ENCODE data around the gene CITED1.

Gene CITED1

GRCh38 chrX:72270316-72270866 lies 35.3 kb downstream of the CITED1 start:
- DNase-seq (ENCODE audit: low spot score in 2 of 2): no peak
- Histone ChIP-seq H3K9me3 (no peaks in the 10 kb centered on the region), H3K4me3 (no peak overlapping the region), H3K36me3 (replicated peaks) (peaks cover 92% of the 10 kb centered on the region), H3K27me3 (ENCODE audit: low read depth) (no peaks in the 10 kb centered on the region), H3K4me1 (peaks cover 13% of the 10 kb centered on the region)
- in situ Hi-C loops (cut with MboI; ENCODE audit: low sequenced_read_pairs): no loop called here

GRCh38 chrX:72269671-72270251 lies 36.0 kb downstream of the CITED1 start:
- no peak overlapping the region for H3K4me3 ChIP-seq
- H3K27me3 ChIP-seq (ENCODE audit: low read depth): no peaks in the 10 kb centered on the region
- H3K9me3 ChIP-seq: no peaks in the 10 kb centered on the region
- H3K4me1 ChIP-seq: peaks cover 8% of the 10 kb centered on the region
- DNase-seq (ENCODE audit: low spot score in 2 of 2): no peak
- H3K36me3 ChIP-seq (replicated peaks): peaks cover 86% of the 10 kb centered on the region
- in situ Hi-C loops (cut with MboI; ENCODE audit: low sequenced_read_pairs): no loop called here

- DNase-seq (ENCODE audit: low spot score in 2 of 2): no peak
- in situ Hi-C loops (cut with MboI; ENCODE audit: low sequenced_read_pairs): no loop called here
- Histone ChIP-seq H3K36me3 (replicated peaks) (peaks cover 77% of the 10 kb centered on the region), H3K9me3 (no peaks in the 10 kb centered on the region), H3K27me3 (ENCODE audit: low read depth) (no peaks in the 10 kb centered on the region), H3K4me1 (no peaks in the 10 kb centered on the region), H3K4me3 (no peak overlapping the region)
Observed at GRCh38 chrX:72268597-72269365, 36.9 kb downstream of the CITED1 start.

DNA sequence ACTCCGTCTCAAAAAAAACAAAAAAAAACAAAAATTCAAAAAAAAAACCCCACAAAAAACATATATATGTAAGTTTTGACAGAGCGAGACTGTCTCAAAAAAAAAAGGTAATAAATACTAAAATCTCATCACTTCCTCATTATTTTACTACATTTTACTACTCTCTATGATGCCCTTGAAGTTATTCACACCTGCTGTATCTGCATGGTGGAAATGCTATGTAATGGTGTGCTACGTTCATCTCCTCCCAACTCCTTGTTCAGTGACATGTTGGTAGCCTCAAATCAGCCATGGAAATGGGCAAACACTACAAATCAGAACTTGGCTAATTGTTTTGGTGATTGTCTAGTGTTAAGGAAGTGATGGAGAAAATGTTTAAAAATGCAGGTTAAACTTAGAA lies 40.5 kb downstream of the CITED1 start:
- in situ Hi-C loops (cut with MboI; ENCODE audit: low sequenced_read_pairs): no loop called here

DNA sequence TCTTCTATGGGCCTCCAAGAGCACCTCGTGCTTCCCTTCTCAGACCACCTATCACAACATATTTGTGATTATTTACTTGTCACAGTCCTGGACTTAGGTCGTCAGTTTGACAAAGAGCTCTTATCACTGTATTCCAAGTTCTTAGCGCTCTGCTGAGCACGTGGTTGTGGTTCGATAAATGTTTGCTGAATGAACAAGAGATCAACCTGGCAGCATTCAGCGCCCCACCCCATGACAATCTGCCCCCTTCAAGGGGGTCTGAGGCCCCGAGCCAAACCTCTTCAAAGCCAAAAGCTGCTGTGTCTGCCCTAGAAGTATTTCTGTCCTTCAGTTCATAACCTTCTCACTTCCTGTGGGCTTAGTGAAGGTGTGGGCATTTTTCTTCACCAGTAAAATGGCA lies 43.6 kb downstream of the CITED1 start:
- Histone ChIP-seq H3K36me3 (replicated peaks) (peaks cover 10% of the 10 kb centered on the region), H3K9me3 (no peaks in the 10 kb centered on the region), H3K4me3 (no peak overlapping the region), H3K4me1 (no peaks in the 10 kb centered on the region), H3K27me3 (ENCODE audit: low read depth) (no peaks in the 10 kb centered on the region)
- DNase-seq (ENCODE audit: low spot score in 2 of 2): no peak
- in situ Hi-C loops (cut with MboI; ENCODE audit: low sequenced_read_pairs): no loop called here

More for the DNA sequence above, 40.5 kb downstream of the CITED1 start:
- Histone ChIP-seq H3K4me1 (no peaks in the 10 kb centered on the region), H3K27me3 (ENCODE audit: low read depth) (no peaks in the 10 kb centered on the region), H3K4me3 (no peak overlapping the region), H3K9me3 (no peaks in the 10 kb centered on the region), H3K36me3 (replicated peaks) (peaks cover 41% of the 10 kb centered on the region)
- DNase-seq (ENCODE audit: low spot score in 2 of 2): no peak

DNA sequence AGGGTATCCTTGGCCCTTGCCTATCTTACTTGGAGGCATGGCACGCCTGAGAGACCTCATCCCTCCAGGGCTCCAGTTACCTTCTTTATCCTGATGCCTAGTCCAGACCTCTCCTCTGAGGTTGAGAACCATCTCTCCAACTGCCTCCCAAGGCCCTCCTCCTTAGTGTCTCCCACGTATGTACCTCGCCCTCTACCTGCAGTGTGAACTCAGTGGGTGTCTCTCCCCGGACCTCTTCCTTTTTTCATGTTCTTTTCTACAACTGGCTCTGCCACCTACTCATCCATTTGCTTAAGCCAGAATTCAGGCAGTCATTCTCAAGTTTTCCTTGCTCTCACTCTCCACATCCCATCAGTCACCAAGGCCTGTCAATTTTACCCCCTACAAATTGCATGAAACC lies 45.3 kb downstream of the CITED1 start:
- Histone ChIP-seq H3K4me3 (no peak overlapping the region), H3K36me3 (replicated peaks) (peaks cover 2% of the 10 kb centered on the region; the same call in 1 of the 2 replicates), H3K9me3 (no peaks in the 10 kb centered on the region), H3K4me1 (no peaks in the 10 kb centered on the region), H3K27me3 (ENCODE audit: low read depth) (no peaks in the 10 kb centered on the region)
- in situ Hi-C loops (cut with MboI; ENCODE audit: low sequenced_read_pairs): no loop called here
- DNase-seq (ENCODE audit: low spot score in 2 of 2): no peak

DNA sequence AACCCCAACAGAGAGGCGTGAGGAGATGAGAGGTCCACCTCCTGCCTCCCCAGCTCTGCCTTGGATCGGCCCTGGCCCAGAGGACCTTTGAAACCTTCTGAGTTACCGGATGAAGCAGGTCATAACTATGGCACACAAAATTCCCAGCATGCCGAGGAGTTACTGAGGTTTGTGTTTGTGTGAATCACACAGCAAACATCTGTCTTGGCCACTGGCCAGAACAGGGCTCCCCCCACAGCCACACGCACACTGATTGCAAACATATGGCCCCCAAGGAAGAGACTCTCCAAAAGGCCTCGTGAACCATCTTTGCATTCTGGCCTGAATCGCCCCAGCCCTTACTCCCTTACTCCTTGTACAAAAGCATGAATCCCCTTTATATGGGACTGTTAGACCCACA lies 47.5 kb downstream of the CITED1 start:
- no peak overlapping the region for H3K4me3 ChIP-seq
- H3K27me3 ChIP-seq (ENCODE audit: low read depth): no peaks in the 10 kb centered on the region
- no peak for DNase-seq (ENCODE audit: low spot score in 2 of 2)
- no peaks in the 10 kb centered on the region for H3K9me3 ChIP-seq
- H3K4me1 ChIP-seq: peaks cover 2% of the 10 kb centered on the region; the same call in 1 of the 2 replicates
- no peaks in the 10 kb centered on the region; the same call in 1 of the 2 replicates for H3K36me3 ChIP-seq (replicated peaks)
- in situ Hi-C loops (cut with MboI; ENCODE audit: low sequenced_read_pairs): no loop called here

- in situ Hi-C loops (cut with MboI; ENCODE audit: low sequenced_read_pairs): no loop called here
- DNase-seq (ENCODE audit: low spot score in 2 of 2): no peak
- Histone ChIP-seq H3K36me3 (replicated peaks) (no peaks in the 10 kb centered on the region), H3K9me3 (no peaks in the 10 kb centered on the region), H3K27me3 (ENCODE audit: low read depth) (no peaks in the 10 kb centered on the region), H3K4me3 (no peak overlapping the region), H3K4me1 (peaks cover 2% of the 10 kb centered on the region; the same call in 1 of the 2 replicates)
Observed at GRCh38 chrX:72255864-72256263, 49.9 kb downstream of the CITED1 start.

DNA sequence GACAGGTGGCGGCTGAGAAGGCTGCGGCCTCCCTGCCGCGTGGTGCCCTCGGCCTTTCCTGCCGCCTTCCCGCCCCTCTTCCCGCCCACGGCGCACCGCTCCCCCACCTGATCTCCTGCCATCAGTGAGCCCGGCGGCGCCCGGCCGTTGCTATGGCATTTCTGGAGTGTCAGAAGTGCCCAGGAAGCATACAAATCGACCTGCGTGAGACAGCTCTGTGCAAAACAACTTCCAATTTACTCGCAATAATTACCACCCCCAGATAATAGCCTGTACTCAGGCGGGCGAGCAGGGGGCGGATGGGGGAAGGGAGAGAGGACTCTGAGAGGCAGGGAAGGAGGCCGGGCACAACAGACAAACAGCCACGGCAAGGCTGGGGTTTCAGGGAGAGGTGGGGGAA lies 50.3 kb downstream of the CITED1 start:
- Histone ChIP-seq H3K27me3 (ENCODE audit: low read depth) (no peaks in the 10 kb centered on the region), H3K4me3 (no peak overlapping the region), H3K4me1 (peaks cover 2% of the 10 kb centered on the region; the same call in 1 of the 2 replicates), H3K9me3 (no peaks in the 10 kb centered on the region), H3K36me3 (replicated peaks) (no peaks in the 10 kb centered on the region)
- no peak for DNase-seq (ENCODE audit: low spot score in 2 of 2)
- in situ Hi-C loops (cut with MboI; ENCODE audit: low sequenced_read_pairs): no loop called here

GRCh38 chrX:72254816-72255215 lies 50.9 kb downstream of the CITED1 start:
- Histone ChIP-seq H3K4me3 (no peak overlapping the region), H3K27me3 (ENCODE audit: low read depth) (no peaks in the 10 kb centered on the region), H3K9me3 (no peaks in the 10 kb centered on the region), H3K4me1 (peaks cover 2% of the 10 kb centered on the region; the same call in 1 of the 2 replicates), H3K36me3 (replicated peaks) (no peaks in the 10 kb centered on the region)
- in situ Hi-C loops (cut with MboI; ENCODE audit: low sequenced_read_pairs): no loop called here
- no peak for DNase-seq (ENCODE audit: low spot score in 2 of 2)

DNA sequence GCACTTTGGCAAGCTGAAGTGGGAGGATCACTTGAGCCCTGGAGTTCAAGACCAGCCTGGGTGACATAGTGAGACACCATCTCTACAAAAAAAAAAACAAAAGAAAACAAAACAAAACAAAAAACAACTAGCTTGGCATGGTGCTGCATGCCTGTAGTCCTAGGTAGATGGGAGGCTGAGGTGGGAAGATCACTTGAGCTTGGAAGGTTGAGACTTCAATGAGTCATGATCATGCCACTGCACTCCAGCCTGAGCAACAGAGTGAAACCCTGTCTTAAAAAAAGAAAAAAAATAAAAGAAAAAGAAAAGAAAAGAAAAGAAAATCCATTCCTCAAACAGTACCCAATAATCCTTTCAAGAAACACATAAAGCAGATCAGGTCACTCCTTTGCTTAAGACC lies 52.0 kb downstream of the CITED1 start:
- Histone ChIP-seq H3K9me3 (no peaks in the 10 kb centered on the region), H3K4me1 (peaks cover 2% of the 10 kb centered on the region; the same call in 1 of the 2 replicates), H3K4me3 (no peak overlapping the region), H3K36me3 (replicated peaks) (no peaks in the 10 kb centered on the region), H3K27me3 (ENCODE audit: low read depth) (no peaks in the 10 kb centered on the region)
- DNase-seq (ENCODE audit: low spot score in 2 of 2): no peak
- in situ Hi-C loops (cut with MboI; ENCODE audit: low sequenced_read_pairs): no loop called here

Measured in HAP-1 (cell line).